Measurements from ENCODE around the gene KDM5B. TPM values are rescaled to one million over a fixed set of nuclear protein-coding genes. Genes with fewer than 3 reads are reported as not detected.
A peak's percentile ranks its signal among the peaks of the same experiment; 100 is the strongest.
"Not testable (repeated sequence)": the region's sequence is repeated elsewhere in the genome, so short reads cannot be mapped to it uniquely, and the experiment has no call there.

The KDM5B gene
- total and polyA plus RNA-seq, 5 donors from 2014 or later = 13.7 to 77.7 (median 15.1) TPM

- Histone ChIP-seq H3K27ac (ENCODE audit: insufficient read depth, low read length, poor library complexity, severe bottlenecking) (no peak overlapping the region), H3K4me1 (ENCODE audit: control insufficient read depth, insufficient read depth, low read length, poor library complexity, severe bottlenecking) (peaks cover 26% of the 10 kb centered on the region), H3K36me3 (ENCODE audit: control insufficient read depth, insufficient read depth, low read length) (no peaks in the 10 kb centered on the region), H3K9me3 (ENCODE audit: control insufficient read depth in 2 of 2, low read length in 2 of 2) (no peaks in the 10 kb centered on the region), H3K4me3 (ENCODE audit: low read depth, low read length) (no peak overlapping the region), H3K27me3 (ENCODE audit: control insufficient read depth, insufficient read depth, low read length) (no peaks in the 10 kb centered on the region)
- H3K4me1 Mint-ChIP-seq = peaks cover 13 to 40% (median 24%) of the 10 kb centered on the region in 4 donors
- H3K27ac Mint-ChIP-seq = peak overlapping the region in 1 of 3 donors; percentile 40
- H3K36me3 Mint-ChIP-seq = no peaks in the 10 kb centered on the region
- no peaks in the 10 kb centered on the region for H3K27me3 Mint-ChIP-seq
- no peak for DNase-seq
- no peak overlapping the region for H3K4me3 Mint-ChIP-seq
- peaks cover 0 to 2% (median 0%) of the 10 kb centered on the region in 7 donors for H3K9me3 Mint-ChIP-seq
- no peak for ATAC-seq (ENCODE audit: low read depth in 2 of 2)
Measured at GRCh38 chr1:202831906-202832305, 23.7 kb upstream of the KDM5B start.

GRCh38 chr1:202829223-202829622, 21.0 kb upstream of the KDM5B start:
- H3K9me3 Mint-ChIP-seq; DNase-seq; H3K27ac Mint-ChIP-seq; H3K4me3 Mint-ChIP-seq; H3K27me3 Mint-ChIP-seq; H3K27me3 ChIP-seq (ENCODE audit: control insufficient read depth, insufficient read depth, low read length); H3K36me3 ChIP-seq (ENCODE audit: control insufficient read depth, insufficient read depth, low read length); H3K27ac ChIP-seq (ENCODE audit: insufficient read depth, low read length, poor library complexity, severe bottlenecking); ATAC-seq (ENCODE audit: low read depth in 2 of 2); H3K36me3 Mint-ChIP-seq; H3K4me3 ChIP-seq (ENCODE audit: low read depth, low read length); H3K9me3 ChIP-seq (ENCODE audit: control insufficient read depth in 2 of 2, low read length in 2 of 2); H3K4me1 ChIP-seq (ENCODE audit: control insufficient read depth, insufficient read depth, low read length, poor library complexity, severe bottlenecking): not testable (repeated sequence)
- H3K4me1 Mint-ChIP-seq = peaks cover 0 to 15% (median 4%) of the 10 kb centered on the region in 4 donors

GRCh38 chr1:202825748-202826147, 17.5 kb upstream of the KDM5B start:
- no peak for ATAC-seq (ENCODE audit: low read depth in 2 of 2)
- Mint-ChIP-seq H3K27me3 (peaks cover 24% of the 10 kb centered on the region), H3K4me3 (no peak overlapping the region), H3K9me3 (no peaks in the 10 kb centered on the region), H3K27ac (peak overlapping the region in 1 of 3 donors; percentile 61), H3K4me1 (no peaks in the 10 kb centered on the region), H3K36me3 (no peaks in the 10 kb centered on the region)
- H3K36me3 ChIP-seq (ENCODE audit: control insufficient read depth, insufficient read depth, low read length) = no peaks in the 10 kb centered on the region
- H3K4me3 ChIP-seq (ENCODE audit: low read depth, low read length) = no peak overlapping the region
- no peaks in the 10 kb centered on the region for H3K4me1 ChIP-seq (ENCODE audit: control insufficient read depth, insufficient read depth, low read length, poor library complexity, severe bottlenecking)
- no peaks in the 10 kb centered on the region for H3K9me3 ChIP-seq (ENCODE audit: control insufficient read depth in 2 of 2, low read length in 2 of 2)
- H3K27ac ChIP-seq (ENCODE audit: insufficient read depth, low read length, poor library complexity, severe bottlenecking) = no peak overlapping the region
- H3K27me3 ChIP-seq (ENCODE audit: control insufficient read depth, insufficient read depth, low read length) = no peaks in the 10 kb centered on the region
- no peak for DNase-seq

GRCh38 chr1:202821467-202821866, 13.2 kb upstream of the KDM5B start:
- peaks cover 0 to 1% (median 0%) of the 10 kb centered on the region in 7 donors for H3K9me3 Mint-ChIP-seq
- ATAC-seq (ENCODE audit: low read depth in 2 of 2) (no peak), DNase-seq (no peak)
- Histone ChIP-seq H3K27me3 (ENCODE audit: control insufficient read depth, insufficient read depth, low read length) (no peaks in the 10 kb centered on the region), H3K4me3 (ENCODE audit: low read depth, low read length) (no peak overlapping the region), H3K27ac (ENCODE audit: insufficient read depth, low read length, poor library complexity, severe bottlenecking) (no peak overlapping the region), H3K4me1 (ENCODE audit: control insufficient read depth, insufficient read depth, low read length, poor library complexity, severe bottlenecking) (no peaks in the 10 kb centered on the region), H3K36me3 (ENCODE audit: control insufficient read depth, insufficient read depth, low read length) (no peaks in the 10 kb centered on the region), H3K9me3 (ENCODE audit: control insufficient read depth in 2 of 2, low read length in 2 of 2) (no peaks in the 10 kb centered on the region)
- no peak overlapping the region for H3K27ac Mint-ChIP-seq
- peaks cover 42% of the 10 kb centered on the region for H3K27me3 Mint-ChIP-seq
- no peak overlapping the region for H3K4me3 Mint-ChIP-seq
- no peaks in the 10 kb centered on the region for H3K4me1 Mint-ChIP-seq
- no peaks in the 10 kb centered on the region for H3K36me3 Mint-ChIP-seq

- no peak overlapping the region for H3K27ac ChIP-seq (ENCODE audit: insufficient read depth, low read length, poor library complexity, severe bottlenecking)
- DNase-seq = no peak
- H3K9me3 ChIP-seq (ENCODE audit: control insufficient read depth in 2 of 2, low read length in 2 of 2) = no peaks in the 10 kb centered on the region
- Mint-ChIP-seq H3K27me3 (peaks cover 41% of the 10 kb centered on the region), H3K4me3 (no peak overlapping the region), H3K9me3 (peaks cover 0 to 1% (median 0%) of the 10 kb centered on the region in 7 donors), H3K4me1 (peaks cover 0 to 2% (median 0%) of the 10 kb centered on the region in 4 donors), H3K36me3 (no peaks in the 10 kb centered on the region), H3K27ac (no peak overlapping the region)
- no peak for ATAC-seq (ENCODE audit: low read depth in 2 of 2)
- no peaks in the 10 kb centered on the region for H3K36me3 ChIP-seq (ENCODE audit: control insufficient read depth, insufficient read depth, low read length)
- H3K4me3 ChIP-seq (ENCODE audit: low read depth, low read length) = no peak overlapping the region
- no peaks in the 10 kb centered on the region for H3K4me1 ChIP-seq (ENCODE audit: control insufficient read depth, insufficient read depth, low read length, poor library complexity, severe bottlenecking)
- no peaks in the 10 kb centered on the region for H3K27me3 ChIP-seq (ENCODE audit: control insufficient read depth, insufficient read depth, low read length)
Measured at GRCh38 chr1:202818819-202819218, 10.6 kb upstream of the KDM5B start.

GRCh38 chr1:202815120-202815519, 6.9 kb upstream of the KDM5B start:
- no peak for ATAC-seq (ENCODE audit: low read depth in 2 of 2)

GRCh38 chr1:202812176-202813026, 4.2 kb upstream of the KDM5B start:
- H3K27ac Mint-ChIP-seq = no peak overlapping the region
- no peaks in the 10 kb centered on the region for H3K27me3 ChIP-seq (ENCODE audit: control insufficient read depth, insufficient read depth, low read length)
- no peak for DNase-seq
- H3K4me1 Mint-ChIP-seq = peaks cover 10 to 27% (median 21%) of the 10 kb centered on the region in 4 donors
- H3K9me3 ChIP-seq (ENCODE audit: control insufficient read depth in 2 of 2, low read length in 2 of 2) = no peaks in the 10 kb centered on the region
- peaks cover 27% of the 10 kb centered on the region for H3K27me3 Mint-ChIP-seq
- peak overlapping the region; percentile 61 to 99 (median 90) for H3K4me3 Mint-ChIP-seq
- H3K4me3 ChIP-seq (ENCODE audit: low read depth, low read length) = no peak overlapping the region
- H3K27ac ChIP-seq (ENCODE audit: insufficient read depth, low read length, poor library complexity, severe bottlenecking) = no peak overlapping the region
- H3K9me3 Mint-ChIP-seq = peaks cover 0 to 1% (median 0%) of the 10 kb centered on the region in 7 donors
- H3K4me1 ChIP-seq (ENCODE audit: control insufficient read depth, insufficient read depth, low read length, poor library complexity, severe bottlenecking) = peaks cover 15% of the 10 kb centered on the region
- no peaks in the 10 kb centered on the region for H3K36me3 Mint-ChIP-seq
- ATAC-seq (ENCODE audit: low read depth in 2 of 2) = no peak
- H3K36me3 ChIP-seq (ENCODE audit: control insufficient read depth, insufficient read depth, low read length) = no peaks in the 10 kb centered on the region

More at GRCh38 chr1:202815120-202815519, 6.9 kb upstream of the KDM5B start:
- Histone ChIP-seq H3K4me3 (ENCODE audit: low read depth, low read length) (no peak overlapping the region), H3K27ac (ENCODE audit: insufficient read depth, low read length, poor library complexity, severe bottlenecking) (no peak overlapping the region), H3K27me3 (ENCODE audit: control insufficient read depth, insufficient read depth, low read length) (no peaks in the 10 kb centered on the region), H3K9me3 (ENCODE audit: control insufficient read depth in 2 of 2, low read length in 2 of 2) (no peaks in the 10 kb centered on the region), H3K36me3 (ENCODE audit: control insufficient read depth, insufficient read depth, low read length) (no peaks in the 10 kb centered on the region), H3K4me1 (ENCODE audit: control insufficient read depth, insufficient read depth, low read length, poor library complexity, severe bottlenecking) (peaks cover 14% of the 10 kb centered on the region)
- Mint-ChIP-seq H3K9me3 (peaks cover 0 to 1% (median 0%) of the 10 kb centered on the region in 7 donors), H3K4me1 (peaks cover 0 to 12% (median 9%) of the 10 kb centered on the region in 4 donors), H3K4me3 (peak overlapping the region in 1 of 4 donors; percentile 9), H3K27me3 (peaks cover 45% of the 10 kb centered on the region), H3K36me3 (no peaks in the 10 kb centered on the region), H3K27ac (no peak overlapping the region)
- no peak for DNase-seq
